Activated CD4-positive, alpha-beta T cell treated with anti-CD3 and anti-CD28 coated beads for 36 hours (primary cell): ENCODE data around the gene HAND2. TPM values are rescaled to one million over a fixed set of nuclear protein-coding genes. Genes with fewer than 3 reads are reported as not detected.

Source experiments
- ATAC-seq: fragments of 200-7000 bp; cut with Tn5 transposase; one replicate; pipeline ENCODE4 v1.10.0; 2021; ENCODE audit warnings: mild to moderate bottlenecking, moderate library complexity
- CTCF ChIA-PET: fragments of 350-600 bp; sonication (Branson Sonifier 250); formaldehyde crosslinking; loops from one replicate; lab custom pipeline; 2021; ENCODE audit warnings: antibody characterized with exemption; lab: Charles Lee
- POLR2A ChIA-PET: fragments of 350-600 bp; sonication (Branson Sonifier 250); formaldehyde crosslinking; loops from one replicate; lab custom pipeline; 2021; ENCODE audit warnings: antibody characterized with exemption, inconsistent platforms; lab: Charles Lee
- DNase-seq: peaks from one replicate; pipeline ENCODE4 v3.0.0-alpha.2; 2020
- H3K27ac Mint-ChIP-seq: one replicate; pipeline ENCODE4 v1.8.0; 2021; ENCODE audit warnings: mixed read lengths
- H3K27me3 Mint-ChIP-seq: one replicate; pipeline ENCODE4 v1.8.0; 2021; ENCODE audit warnings: mixed read lengths
- H3K36me3 Mint-ChIP-seq: one replicate; pipeline ENCODE4 v1.8.0; 2021; ENCODE audit warnings: low read depth, mixed read lengths
- H3K4me1 Mint-ChIP-seq: one replicate; pipeline ENCODE4 v1.8.0; 2021; ENCODE audit warnings: mixed read lengths
- H3K4me3 Mint-ChIP-seq: one replicate; pipeline ENCODE4 v1.8.0; 2021; ENCODE audit warnings: mild to moderate bottlenecking, moderate library complexity, mixed read lengths
- H3K9me3 Mint-ChIP-seq: one replicate; pipeline ENCODE4 v1.8.0; 2021; ENCODE audit warnings: low read depth, mixed read lengths
- intact Hi-C, 2 experiments: fragments of 100-400 bp; cut with DNase I in 1 of 2; cut with micrococcal nuclease in 1 of 2; formaldehyde crosslinking; loops; one replicate each; pipeline versions ENCODE4 v1.14.2 to v1.15.1; 2022 to 2024; cut with DNase I, micrococcal nuclease
- total RNA-seq, 2 experiments: library from RNA; stranded (reverse); gene quantifications; one replicate each; pipeline ENCODE4 v1.2.3, GENCODE V29; 2021

Gene HAND2
- total RNA-seq, 2 experiments from 2014 or later: not detected

GRCh38 chr4:173556398-173557131 is 26.5 kb upstream of the HAND2 start:
- no peak overlapping the region for H3K4me3 Mint-ChIP-seq
- POLR2A ChIA-PET: no interaction called here
- intact Hi-C loops: no loop called here
- ATAC-seq (no peak), DNase-seq (no peak)
- no peaks in the 10 kb centered on the region for H3K36me3 Mint-ChIP-seq
- no peaks in the 10 kb centered on the region for H3K9me3 Mint-ChIP-seq
- CTCF ChIA-PET: no interaction called here
- H3K27me3 Mint-ChIP-seq: peaks cover 30% of the 10 kb centered on the region
- H3K4me1 Mint-ChIP-seq: no peaks in the 10 kb centered on the region
- no peak overlapping the region for H3K27ac Mint-ChIP-seq

- Mint-ChIP-seq H3K4me1 (no peaks in the 10 kb centered on the region), H3K27ac (no peak overlapping the region), H3K27me3 (peaks cover 45% of the 10 kb centered on the region), H3K9me3 (no peaks in the 10 kb centered on the region), H3K36me3 (no peaks in the 10 kb centered on the region), H3K4me3 (no peak overlapping the region)
- DNase-seq (no peak), ATAC-seq (no peak)
- intact Hi-C loops: no loop called here
- POLR2A ChIA-PET: no interaction called here
- CTCF ChIA-PET: interaction anchor here (0.6 to 1.0 kb wide), 2 partner anchors 15 to 18 kb away, joined by 3 read pairs; no protein-coding TSS in a partner anchor
Measured at GRCh38 chr4:173547889-173548288, 17.9 kb upstream of the HAND2 start.

- H3K27ac Mint-ChIP-seq: no peak overlapping the region
- ATAC-seq (no peak), DNase-seq (no peak)
- CTCF ChIA-PET: interaction anchor here (0.7 kb wide), 1 partner anchor 662 kb away, joined by 3 read pairs; no protein-coding TSS in a partner anchor
- no peaks in the 10 kb centered on the region for H3K36me3 Mint-ChIP-seq
- intact Hi-C loops: no loop called here
- peaks cover 42% of the 10 kb centered on the region for H3K27me3 Mint-ChIP-seq
- no peaks in the 10 kb centered on the region for H3K4me1 Mint-ChIP-seq
- no peaks in the 10 kb centered on the region for H3K9me3 Mint-ChIP-seq
- POLR2A ChIA-PET: no interaction called here
- no peak overlapping the region for H3K4me3 Mint-ChIP-seq
Measured at GRCh38 chr4:173546776-173547175, 16.7 kb upstream of the HAND2 start.

- H3K9me3 Mint-ChIP-seq: no peaks in the 10 kb centered on the region
- H3K27me3 Mint-ChIP-seq: peaks cover 39% of the 10 kb centered on the region
- no peak for ATAC-seq
Measured at GRCh38 chr4:173545440-173545839, 15.4 kb upstream of the HAND2 start.

GRCh38 chr4:173543266-173543665 is 13.2 kb upstream of the HAND2 start:
- ChIA-PET POLR2A (no interaction called here), CTCF (interaction anchor here (0.6 kb wide), 2 partner anchors 20 to 964 kb away, joined by 3 read pairs; no protein-coding TSS in a partner anchor)
- Mint-ChIP-seq H3K27me3 (peaks cover 47% of the 10 kb centered on the region), H3K4me1 (peaks cover 7% of the 10 kb centered on the region), H3K9me3 (no peaks in the 10 kb centered on the region), H3K36me3 (no peaks in the 10 kb centered on the region), H3K4me3 (no peak overlapping the region), H3K27ac (no peak overlapping the region)
- ATAC-seq (no peak), DNase-seq (no peak)
- intact Hi-C loops: no loop called here

More at GRCh38 chr4:173545440-173545839, 15.4 kb upstream of the HAND2 start:
- Mint-ChIP-seq H3K36me3 (no peaks in the 10 kb centered on the region), H3K4me3 (no peak overlapping the region), H3K27ac (no peak overlapping the region), H3K4me1 (no peaks in the 10 kb centered on the region)
- no peak for DNase-seq
- POLR2A ChIA-PET: no interaction called here
- CTCF ChIA-PET: no interaction called here
- intact Hi-C loops: no loop called here

GRCh38 chr4:173539986-173540385 is 10.0 kb upstream of the HAND2 start:
- H3K27me3 Mint-ChIP-seq: peaks cover 67% of the 10 kb centered on the region
- CTCF ChIA-PET: no interaction called here
- H3K9me3 Mint-ChIP-seq: peaks cover 3% of the 10 kb centered on the region
- DNase-seq (no peak), ATAC-seq (no peak)
- peaks cover 8% of the 10 kb centered on the region for H3K4me1 Mint-ChIP-seq
- intact Hi-C loops: loop anchor here in 1 of 2 experiments (5.0 kb wide), 1 partner anchor 38 kb away; no protein-coding TSS in a partner anchor
- no peak overlapping the region for H3K4me3 Mint-ChIP-seq
- POLR2A ChIA-PET: no interaction called here
- no peaks in the 10 kb centered on the region for H3K36me3 Mint-ChIP-seq
- H3K27ac Mint-ChIP-seq: no peak overlapping the region

GRCh38 chr4:173538909-173539445 is 8.9 kb upstream of the HAND2 start:
- Mint-ChIP-seq H3K4me1 (peaks cover 8% of the 10 kb centered on the region), H3K4me3 (peak overlapping the region; percentile 52), H3K9me3 (peaks cover 3% of the 10 kb centered on the region), H3K27me3 (peaks cover 73% of the 10 kb centered on the region), H3K36me3 (no peaks in the 10 kb centered on the region), H3K27ac (no peak overlapping the region)
- intact Hi-C loops: loop anchor here in 1 of 2 experiments (5.0 kb wide), 1 partner anchor 37 kb away; no protein-coding TSS in a partner anchor
- ATAC-seq (no peak), DNase-seq (no peak)
- ChIA-PET CTCF (interaction anchor here (0.7 to 1.2 kb wide), 3 partner anchors 16 to 220 kb away, joined by 3 to 4 read pairs (median 3); no protein-coding TSS in a partner anchor), POLR2A (no interaction called here)

GRCh38 chr4:173538148-173538908 is 8.3 kb upstream of the HAND2 start:
- peaks cover 73% of the 10 kb centered on the region for H3K27me3 Mint-ChIP-seq
- peaks cover 3% of the 10 kb centered on the region for H3K9me3 Mint-ChIP-seq
- peak overlapping the region; percentile 52 for H3K4me3 Mint-ChIP-seq
- POLR2A ChIA-PET: no interaction called here
- intact Hi-C loops: loop anchor here in 1 of 2 experiments (5.0 kb wide), 1 partner anchor 36 kb away; no protein-coding TSS in a partner anchor
- H3K4me1 Mint-ChIP-seq: peaks cover 8% of the 10 kb centered on the region
- ATAC-seq (no peak), DNase-seq (peak; percentile 33)
- no peaks in the 10 kb centered on the region for H3K36me3 Mint-ChIP-seq
- no peak overlapping the region for H3K27ac Mint-ChIP-seq
- CTCF ChIA-PET: interaction anchor here (0.6 to 1.2 kb wide), 4 partner anchors 16 to 860 kb away, joined by 3 to 4 read pairs (median 3); no protein-coding TSS in a partner anchor

GRCh38 chr4:173537613-173538147 is 7.7 kb upstream of the HAND2 start:
- ChIA-PET POLR2A (no interaction called here), CTCF (interaction anchor here (0.6 to 1.2 kb wide), 2 partner anchors 15 to 861 kb away, joined by 3 to 4 read pairs; no protein-coding TSS in a partner anchor)
- peaks cover 75% of the 10 kb centered on the region for H3K27me3 Mint-ChIP-seq
- intact Hi-C loops: loop anchor here in 1 of 2 experiments (5.0 kb wide), 1 partner anchor 35 kb away; no protein-coding TSS in a partner anchor
- H3K4me1 Mint-ChIP-seq: peaks cover 8% of the 10 kb centered on the region
- no peak for ATAC-seq
- peaks cover 3% of the 10 kb centered on the region for H3K9me3 Mint-ChIP-seq
- no peaks in the 10 kb centered on the region for H3K36me3 Mint-ChIP-seq
- no peak overlapping the region for H3K4me3 Mint-ChIP-seq
- no peak for DNase-seq
- no peak overlapping the region for H3K27ac Mint-ChIP-seq

- DNase-seq (no peak), ATAC-seq (no peak)
- peaks cover 8% of the 10 kb centered on the region for H3K4me1 Mint-ChIP-seq
- peaks cover 82% of the 10 kb centered on the region for H3K27me3 Mint-ChIP-seq
- intact Hi-C loops: loop anchor here in 1 of 2 experiments (5.0 kb wide), 1 partner anchor 35 kb away; no protein-coding TSS in a partner anchor
- H3K27ac Mint-ChIP-seq: no peak overlapping the region
- no peaks in the 10 kb centered on the region for H3K36me3 Mint-ChIP-seq
- H3K4me3 Mint-ChIP-seq: no peak overlapping the region
- H3K9me3 Mint-ChIP-seq: peaks cover 3% of the 10 kb centered on the region
- ChIA-PET CTCF (interaction anchor here (0.9 kb wide), 1 partner anchor 26 kb away, joined by 5 read pairs; no protein-coding TSS in a partner anchor), POLR2A (no interaction called here)
Measured at GRCh38 chr4:173536808-173537429, 6.9 kb upstream of the HAND2 start.
